Esophagus muscularis mucosa (tissue), 4 donors: ENCODE results near the gene PRR20G.

Experiments used
- EP300 ChIP-seq: sonication (generic); formaldehyde crosslinking; IDR thresholded peaks from one replicate; pipeline ENCODE4 v1.6.1; 2017; ENCODE audit warnings: antibody characterized with exemption
- POLR2A ChIP-seq: fragments of 450-650 bp; IDR thresholded peaks from one replicate; pipeline ENCODE4 v1.6.1; 2017; ENCODE audit warnings: antibody characterized with exemption, moderate library complexity, mild to moderate bottlenecking, low read depth
- TF ChIP-seq, protein P1 (sequence below), 3 experiments: fragments of 200-600 bp in 2 of 3; fragments of 450-650 bp in 1 of 3; sonication (generic) in 2 of 3; IDR thresholded peaks; one replicate each; pipeline ENCODE4 v1.5.1; 2017 to 2019; ENCODE audit warnings: antibody characterized with exemption in 3 of 3, mild to moderate bottlenecking in 2 of 3, moderate library complexity in 1 of 3

DNA sequence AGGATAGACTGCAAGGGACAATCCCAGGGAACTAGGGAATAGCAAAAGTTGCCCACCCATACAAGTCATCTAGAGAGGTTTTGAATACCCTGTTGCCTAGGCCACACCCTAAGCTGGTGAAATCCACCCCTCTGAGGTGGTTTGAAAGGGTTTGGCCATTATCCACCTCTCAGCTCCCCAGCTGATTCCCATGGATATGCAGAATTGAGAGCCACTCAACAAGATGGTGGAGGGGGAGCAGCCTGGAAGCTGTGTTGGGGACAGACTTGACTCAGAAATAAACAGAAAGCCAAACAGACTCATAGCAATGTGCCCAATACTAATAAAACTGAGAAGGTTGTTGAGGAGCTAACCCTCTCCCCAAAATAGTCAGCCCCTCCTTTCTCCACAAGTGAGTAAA lies 10.9 kb downstream of the PRR20G start:
- TF ChIP-seq, protein P1, sequence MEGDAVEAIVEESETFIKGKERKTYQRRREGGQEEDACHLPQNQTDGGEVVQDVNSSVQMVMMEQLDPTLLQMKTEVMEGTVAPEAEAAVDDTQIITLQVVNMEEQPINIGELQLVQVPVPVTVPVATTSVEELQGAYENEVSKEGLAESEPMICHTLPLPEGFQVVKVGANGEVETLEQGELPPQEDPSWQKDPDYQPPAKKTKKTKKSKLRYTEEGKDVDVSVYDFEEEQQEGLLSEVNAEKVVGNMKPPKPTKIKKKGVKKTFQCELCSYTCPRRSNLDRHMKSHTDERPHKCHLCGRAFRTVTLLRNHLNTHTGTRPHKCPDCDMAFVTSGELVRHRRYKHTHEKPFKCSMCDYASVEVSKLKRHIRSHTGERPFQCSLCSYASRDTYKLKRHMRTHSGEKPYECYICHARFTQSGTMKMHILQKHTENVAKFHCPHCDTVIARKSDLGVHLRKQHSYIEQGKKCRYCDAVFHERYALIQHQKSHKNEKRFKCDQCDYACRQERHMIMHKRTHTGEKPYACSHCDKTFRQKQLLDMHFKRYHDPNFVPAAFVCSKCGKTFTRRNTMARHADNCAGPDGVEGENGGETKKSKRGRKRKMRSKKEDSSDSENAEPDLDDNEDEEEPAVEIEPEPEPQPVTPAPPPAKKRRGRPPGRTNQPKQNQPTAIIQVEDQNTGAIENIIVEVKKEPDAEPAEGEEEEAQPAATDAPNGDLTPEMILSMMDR (IDR thresholded peaks at IDR 0.05): no peak
- TF ChIP-seq POLR2A (no peak), EP300 (no peak)
